ENCODE data around the gene CSNK1G1.
A peak's percentile ranks its signal among the peaks of the same experiment; 100 is the strongest.

Gene CSNK1G1

DNA sequence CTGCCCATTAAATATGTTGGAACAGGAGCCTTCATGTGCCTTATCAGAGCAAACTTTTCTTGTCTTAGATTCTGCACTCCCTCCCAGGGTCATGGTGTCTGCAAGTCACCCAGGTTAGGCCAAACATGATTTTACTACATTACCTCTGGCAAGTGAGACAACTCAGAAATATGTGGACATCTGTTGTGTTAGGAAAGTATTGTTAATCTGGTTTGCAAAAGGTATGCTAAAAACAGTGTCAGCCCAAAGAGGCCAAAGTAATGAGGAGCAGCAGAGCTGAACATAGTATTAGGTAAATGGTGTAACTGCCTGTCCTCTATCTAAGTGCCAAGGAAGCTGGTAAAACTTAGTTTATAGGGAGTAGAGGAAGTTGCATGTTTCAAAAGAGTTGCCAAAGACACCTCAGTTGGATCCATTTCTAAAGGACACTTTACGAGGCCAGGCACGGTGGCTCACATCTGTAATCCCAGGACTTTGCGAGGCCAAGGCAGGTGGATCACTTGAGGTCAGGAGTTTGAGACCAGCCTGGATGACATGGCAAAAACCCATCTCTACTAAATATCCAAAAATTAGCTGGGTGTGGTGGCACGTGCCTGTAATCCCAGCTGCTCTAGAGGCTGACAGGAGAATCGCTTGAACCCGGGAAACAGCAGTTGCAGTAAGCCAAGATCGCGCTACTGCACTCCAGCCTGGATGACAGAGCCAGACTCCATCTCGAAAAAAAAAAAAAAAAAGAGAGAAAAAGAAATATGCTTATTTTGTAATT lies 170.6 kb downstream of the CSNK1G1 start:
- DNase-seq = no peak

DNA sequence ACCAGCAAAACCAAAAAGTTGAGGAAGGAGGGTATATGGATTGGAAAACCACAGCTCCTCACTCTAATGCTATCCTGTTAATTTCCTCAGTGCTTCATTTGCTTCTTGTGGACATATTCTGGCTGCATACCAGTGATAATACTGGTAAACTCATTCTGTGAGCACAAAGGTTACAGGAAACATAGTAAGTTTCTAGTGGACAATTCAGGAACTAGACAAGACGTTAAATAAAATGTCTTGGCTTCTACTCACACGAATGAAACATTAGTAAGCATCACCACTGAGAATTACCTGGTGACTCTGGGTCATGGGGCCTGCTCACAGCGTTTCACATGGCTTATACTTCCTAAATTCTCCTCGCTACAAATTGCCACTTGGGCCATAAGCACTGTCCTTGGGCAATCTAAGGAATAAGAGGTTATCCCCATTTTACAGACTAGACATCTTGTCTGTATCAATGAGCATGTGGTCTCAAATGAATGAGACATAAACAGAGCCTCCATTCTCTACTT lies 173.1 kb downstream of the CSNK1G1 start:
- DNase-seq = no peak

DNA sequence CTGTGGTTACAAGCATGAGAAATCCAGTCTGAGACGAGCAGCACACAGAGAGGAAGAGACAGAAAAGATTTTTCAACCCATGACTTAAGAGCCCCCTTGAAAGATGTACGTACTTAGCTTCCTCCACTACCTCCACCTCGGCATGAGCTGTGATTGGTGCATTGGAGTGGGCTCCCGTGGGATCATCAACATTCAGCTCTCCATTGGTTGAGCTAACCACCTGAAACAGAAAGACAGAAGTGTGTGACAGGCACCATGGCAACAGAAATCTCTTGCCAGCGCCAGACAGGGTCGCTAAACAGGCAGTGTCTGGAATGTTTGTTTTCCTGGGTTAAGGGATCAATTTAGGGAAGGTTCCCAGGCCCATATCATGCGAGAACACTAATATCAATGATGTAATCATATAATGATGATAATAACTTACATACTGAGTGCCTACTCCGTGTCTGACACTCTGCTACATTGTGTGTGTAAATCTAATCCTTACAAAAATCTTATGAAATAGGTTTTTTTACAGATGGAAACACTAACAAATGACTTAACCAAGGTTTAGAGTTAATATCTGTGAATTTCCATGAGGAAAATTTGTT lies 175.6 kb downstream of the CSNK1G1 start:
- DNase-seq = no peak

DNA sequence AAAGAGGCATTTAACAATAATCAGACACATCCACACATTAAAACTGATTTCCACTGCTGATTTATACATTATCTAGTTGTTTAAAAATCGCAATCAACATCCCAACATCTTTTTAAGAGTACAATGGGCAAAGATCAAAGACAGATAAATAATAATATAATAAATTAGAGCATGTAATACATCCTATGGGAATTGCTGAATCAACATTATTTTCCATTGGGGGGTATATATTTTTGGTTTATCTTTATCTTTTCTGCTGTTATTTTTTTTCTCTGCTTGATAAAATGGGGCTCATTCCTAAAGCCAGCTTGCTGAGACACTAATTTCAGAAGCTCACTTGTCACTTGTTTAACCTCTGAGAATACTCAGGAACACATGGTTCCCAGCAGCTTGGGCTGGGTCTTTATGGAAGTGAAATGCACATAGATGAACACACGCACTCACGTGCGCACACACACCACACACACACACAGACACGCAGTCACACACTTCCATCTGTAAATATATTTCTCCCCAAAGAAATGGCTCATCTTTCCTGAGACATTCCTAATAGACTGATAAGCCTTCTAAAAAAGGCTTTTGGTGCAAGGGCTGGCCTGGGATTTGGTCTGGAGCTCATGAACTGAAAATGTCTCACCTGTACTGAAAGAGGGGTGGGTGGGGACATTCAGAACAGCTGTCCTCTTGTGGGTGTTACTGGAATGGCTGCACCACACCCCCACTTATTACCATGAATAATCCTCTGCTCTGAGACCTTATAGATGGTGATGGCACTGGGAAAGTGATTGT lies 189.7 kb downstream of the CSNK1G1 start:
- no peak for DNase-seq

DNA sequence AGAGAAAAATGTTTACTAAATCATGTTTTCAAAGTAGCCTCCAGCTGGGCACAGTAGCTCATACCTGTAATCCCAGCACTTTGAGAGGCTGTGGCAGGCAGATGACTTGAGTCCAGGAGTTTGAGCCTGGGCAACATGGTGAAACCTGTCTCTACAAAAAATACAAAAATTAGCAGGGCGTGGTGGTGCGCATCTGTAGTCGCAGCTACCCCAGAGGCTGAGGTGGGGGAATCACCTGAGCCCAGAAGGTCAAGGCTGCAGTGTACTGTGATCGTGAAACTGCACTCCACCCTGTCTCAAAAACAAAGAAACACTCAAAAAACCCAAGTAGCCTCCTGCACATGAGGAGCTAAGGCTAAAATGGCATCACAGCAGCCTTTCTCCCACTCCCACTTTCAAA lies 191.5 kb downstream of the CSNK1G1 start:
- no peak for DNase-seq

DNA sequence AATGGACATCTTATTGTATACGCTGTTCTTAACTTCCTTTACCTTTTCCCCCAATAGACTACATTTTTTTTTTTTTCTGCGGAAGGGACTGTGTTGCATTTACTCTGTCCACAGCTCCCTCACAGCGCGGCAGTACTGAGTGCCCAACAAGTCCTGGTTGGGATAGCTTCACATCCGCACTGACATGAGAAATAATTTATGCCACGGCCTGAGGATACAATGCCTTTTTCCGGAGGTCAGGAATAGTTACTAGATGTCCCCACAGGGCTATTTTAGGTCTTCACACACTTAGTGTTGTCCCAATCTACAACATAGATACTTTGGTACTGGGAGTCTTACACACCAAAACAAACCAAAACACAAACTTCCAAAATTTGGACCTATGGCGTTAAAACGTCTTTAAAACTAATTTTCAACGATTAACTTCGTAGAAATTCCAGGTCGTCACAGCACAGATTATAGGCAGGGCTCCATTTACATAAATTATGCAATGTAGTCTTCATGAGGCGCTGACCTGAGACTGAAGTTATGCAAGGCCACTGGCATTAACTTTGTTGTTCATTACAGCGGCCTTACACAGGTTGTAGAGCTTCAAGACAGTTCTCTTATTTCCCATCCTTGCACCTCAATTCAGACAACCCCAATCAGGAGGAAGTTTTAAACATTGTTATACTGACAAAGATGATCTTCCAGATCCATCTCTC lies 192.2 kb downstream of the CSNK1G1 start:
- DNase-seq = peak; percentile 69

DNA sequence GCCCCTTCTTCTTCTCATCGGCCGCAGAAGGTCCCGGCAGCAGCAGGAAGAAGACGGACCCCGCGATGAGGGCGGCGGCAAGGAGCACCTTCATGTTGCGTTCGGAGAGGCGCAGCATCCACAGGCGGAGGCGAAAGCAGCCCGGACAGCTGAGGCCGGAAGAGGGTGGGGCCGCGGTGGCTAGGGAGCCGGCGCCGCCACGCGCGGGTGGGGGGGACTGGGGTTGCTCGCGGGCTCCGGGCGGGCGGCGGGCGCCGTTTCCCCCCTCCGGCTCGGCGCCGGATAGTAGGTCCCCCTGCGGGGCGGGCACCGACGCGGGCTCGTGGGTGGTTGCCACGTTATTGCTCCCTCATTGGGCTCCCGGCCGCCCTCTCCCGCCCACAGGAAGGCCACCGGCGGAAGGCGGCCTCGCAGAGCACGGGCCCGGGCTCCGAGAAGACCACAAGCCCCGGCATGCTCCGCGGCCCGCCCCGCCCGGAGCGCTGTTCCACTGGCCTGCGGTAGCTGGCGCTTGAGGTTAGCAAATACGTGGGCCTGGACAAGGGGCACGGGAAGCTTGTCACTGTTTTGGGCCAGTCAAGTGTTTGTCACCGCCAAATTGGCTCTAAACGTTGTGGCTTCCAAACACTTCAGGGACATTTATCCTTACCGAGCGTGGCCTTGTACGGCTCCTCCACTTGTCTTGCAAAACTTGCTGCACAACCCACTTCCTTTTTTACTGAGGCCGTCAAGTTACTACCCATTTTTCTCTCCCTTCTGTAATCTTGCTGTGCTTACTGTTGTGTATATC lies 192.9 kb downstream of the CSNK1G1 start, which contains the start of gene PPIB:
PPIB (minus strand) TSS at position 154 of the 790 bp plus-strand sequence; CDS start at position 118, 36 bp downstream.
- peak; percentile 99 for DNase-seq

DNA sequence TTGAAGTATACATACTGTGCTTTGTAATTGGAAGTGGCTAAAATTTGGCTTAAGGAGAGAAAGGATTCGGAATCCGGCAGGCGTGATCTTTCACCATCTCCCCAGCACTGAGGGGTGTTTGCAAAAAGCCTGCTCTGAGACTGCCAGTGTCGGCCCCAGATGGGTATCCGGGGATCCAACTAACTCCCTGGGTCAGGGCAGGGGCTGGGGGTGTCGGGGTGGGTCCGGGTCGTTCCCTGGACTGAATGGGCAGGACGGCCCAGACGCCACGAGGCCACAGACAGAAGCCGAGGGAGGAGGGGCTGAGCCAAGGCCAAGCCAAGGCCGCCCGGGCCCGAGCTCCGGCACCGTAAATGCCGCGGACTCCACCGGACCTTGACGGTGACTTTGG lies 193.5 kb downstream of the CSNK1G1 start:
- no peak for DNase-seq

DNA sequence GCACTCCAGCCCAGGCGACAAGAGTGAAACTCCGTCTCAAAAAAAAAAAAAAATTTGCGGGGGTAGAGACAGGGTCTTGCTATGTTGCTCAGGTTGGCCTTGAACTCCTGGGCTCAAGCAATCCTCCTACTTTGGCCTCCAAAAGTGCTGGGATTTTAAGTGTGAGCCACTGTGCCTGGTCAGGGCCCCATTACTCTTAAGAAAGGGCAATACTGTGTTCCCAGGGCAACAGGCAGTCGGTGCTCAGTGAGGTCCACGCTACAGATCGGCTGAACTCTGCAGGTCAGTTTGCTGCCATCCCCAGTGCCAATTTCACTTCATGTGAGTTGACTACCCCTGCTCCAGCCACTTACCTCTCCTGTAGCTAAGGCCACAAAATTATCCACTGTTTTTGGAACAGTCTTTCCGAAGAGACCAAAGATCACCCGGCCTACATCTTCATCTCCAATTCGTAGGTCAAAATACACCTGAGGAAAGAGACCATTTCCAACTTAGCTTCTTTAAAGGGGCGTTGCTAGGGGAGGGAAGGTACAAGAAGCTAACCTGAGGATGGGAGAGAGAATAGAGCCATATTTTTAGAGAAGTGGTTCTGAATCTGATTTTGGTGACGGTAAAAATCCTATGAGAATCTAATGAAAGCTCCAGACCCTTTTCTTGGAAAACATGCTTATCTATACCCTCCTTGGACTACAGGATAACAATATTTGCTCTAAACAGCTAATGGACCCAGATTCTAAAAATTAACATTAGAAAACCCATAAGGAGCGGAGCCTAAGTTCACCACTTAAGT lies 194.1 kb downstream of the CSNK1G1 start:
- no peak for DNase-seq

DNA sequence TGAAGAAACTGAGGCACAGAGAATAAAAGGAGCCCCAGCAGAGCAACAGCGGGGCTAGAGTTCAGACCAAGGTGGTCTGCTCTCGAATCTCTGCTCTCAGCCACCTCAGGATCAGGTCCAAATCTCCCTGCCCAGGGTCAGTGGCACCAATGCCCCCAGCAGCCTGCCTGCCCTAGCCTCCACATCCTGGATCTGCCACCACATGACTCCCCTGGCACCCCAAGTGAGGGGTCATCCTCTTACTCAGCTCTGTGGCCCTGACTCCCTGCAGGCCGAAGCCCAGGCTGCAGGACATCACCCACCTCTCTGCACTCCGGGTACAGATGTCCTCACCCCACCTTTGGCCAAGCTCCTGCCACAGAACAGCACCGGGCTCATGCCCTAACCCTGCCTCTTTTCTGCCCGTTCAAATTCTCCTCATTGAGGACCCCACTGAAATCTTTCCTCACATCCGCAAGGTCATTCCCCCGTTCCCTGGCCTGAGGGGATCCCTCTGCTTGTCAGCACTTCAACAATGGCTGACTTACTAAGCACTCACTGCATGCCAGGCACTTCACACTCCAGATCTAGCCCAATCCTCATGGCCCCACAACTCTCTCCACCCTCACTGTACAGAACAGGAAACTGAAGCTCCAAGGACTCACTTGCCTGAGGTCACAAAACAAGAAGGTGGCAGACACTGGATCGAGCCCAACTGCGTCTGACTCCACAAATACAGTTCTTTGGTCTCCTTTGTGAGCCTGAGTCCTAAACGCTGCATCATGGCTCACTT lies 197.4 kb downstream of the CSNK1G1 start:
- no peak for DNase-seq

DNA sequence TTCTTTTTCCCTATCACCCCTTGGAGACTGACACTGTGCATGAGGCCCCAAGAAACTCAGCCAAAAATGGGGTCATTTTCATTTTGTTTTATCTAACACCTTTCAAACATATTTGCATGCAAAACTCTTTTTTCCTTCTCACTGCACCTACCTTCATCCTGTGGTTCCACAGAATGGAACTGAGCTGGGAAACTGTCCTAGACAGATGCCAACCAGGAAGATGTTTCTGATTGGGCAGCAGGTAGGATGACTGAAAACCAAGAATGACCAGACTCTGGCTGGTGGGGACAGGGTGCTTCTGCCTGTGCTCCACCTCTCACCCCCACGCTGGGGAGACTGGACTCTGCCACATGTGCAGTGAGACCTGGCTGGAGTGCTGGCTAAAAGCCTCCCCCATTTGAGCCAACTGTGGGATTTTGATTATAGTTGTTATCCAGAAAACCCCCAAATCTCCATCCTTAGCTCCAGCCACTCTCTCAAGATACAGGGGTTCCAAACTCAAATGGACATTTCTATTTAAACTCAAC lies 198.3 kb downstream of the CSNK1G1 start:
- no peak for DNase-seq

DNA sequence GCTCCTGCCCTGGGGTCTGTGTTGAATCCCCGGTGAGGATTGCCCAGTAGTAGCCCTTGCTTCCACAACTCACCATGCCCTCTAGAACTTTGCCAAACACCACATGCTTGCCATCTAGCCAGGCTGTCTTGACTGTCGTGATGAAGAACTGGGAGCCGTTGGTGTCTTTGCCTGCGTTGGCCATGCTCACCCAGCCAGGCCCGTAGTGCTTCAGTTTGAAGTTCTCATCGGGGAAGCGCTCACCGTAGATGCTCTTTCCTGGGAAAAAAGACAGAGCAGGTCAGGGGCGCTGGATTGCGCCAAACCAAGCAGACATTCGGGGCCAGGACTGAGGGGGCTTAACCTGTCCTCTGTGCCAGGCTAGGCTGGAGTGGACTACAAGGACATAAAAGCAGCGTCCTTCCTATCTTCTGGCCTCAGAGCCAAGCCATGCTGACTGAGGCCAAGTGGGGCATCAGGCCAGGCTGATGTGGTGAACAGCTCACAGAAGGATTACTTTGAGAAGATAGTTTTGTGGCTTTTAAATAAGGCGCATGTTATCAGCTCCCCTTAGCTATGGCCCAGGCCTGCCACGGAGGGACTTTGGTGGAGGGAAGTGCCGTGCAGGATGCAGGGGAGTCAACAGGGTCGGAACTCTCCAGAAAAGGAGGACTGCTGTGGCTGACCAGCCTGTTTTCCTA lies 199.2 kb downstream of the CSNK1G1 start:
- DNase-seq = no peak

DNA sequence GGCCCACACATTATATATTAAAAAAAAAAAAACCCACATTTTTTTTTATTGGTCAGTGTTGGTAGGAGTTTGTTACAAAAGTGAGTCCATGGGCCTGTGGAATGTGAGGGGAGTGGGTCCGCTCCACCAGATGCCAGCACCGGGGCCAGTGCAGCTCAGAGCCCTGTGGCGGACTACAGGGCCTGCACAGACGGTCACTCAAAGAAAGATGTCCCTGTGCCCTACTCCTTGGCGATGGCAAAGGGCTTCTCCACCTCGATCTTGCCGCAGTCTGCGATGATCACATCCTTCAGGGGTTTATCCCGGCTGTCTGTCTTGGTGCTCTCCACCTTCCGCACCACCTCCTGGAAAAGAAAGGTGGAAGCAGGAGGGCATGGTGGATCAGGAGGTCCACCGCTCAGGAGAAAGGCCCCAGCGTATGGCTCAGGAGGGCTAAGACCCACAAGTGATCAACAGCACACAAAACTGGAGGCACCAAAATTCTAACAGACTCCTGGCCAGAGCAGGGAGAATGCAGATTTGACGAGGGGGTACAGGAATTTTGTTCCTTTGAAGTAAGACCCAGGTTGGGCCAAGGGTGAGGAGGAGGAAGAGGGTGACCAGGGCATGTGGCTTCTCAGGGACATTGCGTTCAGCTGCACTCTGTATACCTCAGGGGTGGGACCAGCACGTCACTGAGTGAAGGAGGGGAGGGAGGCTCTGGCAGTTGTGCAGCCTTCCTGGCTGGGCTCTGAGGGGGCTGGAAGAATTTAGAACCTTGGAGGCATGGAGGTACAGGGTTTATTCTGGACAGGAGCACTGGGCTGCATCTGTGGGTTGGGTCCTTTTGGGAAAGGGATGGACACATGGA lies 199.9 kb downstream of the CSNK1G1 start:
- DNase-seq = no peak

DNA sequence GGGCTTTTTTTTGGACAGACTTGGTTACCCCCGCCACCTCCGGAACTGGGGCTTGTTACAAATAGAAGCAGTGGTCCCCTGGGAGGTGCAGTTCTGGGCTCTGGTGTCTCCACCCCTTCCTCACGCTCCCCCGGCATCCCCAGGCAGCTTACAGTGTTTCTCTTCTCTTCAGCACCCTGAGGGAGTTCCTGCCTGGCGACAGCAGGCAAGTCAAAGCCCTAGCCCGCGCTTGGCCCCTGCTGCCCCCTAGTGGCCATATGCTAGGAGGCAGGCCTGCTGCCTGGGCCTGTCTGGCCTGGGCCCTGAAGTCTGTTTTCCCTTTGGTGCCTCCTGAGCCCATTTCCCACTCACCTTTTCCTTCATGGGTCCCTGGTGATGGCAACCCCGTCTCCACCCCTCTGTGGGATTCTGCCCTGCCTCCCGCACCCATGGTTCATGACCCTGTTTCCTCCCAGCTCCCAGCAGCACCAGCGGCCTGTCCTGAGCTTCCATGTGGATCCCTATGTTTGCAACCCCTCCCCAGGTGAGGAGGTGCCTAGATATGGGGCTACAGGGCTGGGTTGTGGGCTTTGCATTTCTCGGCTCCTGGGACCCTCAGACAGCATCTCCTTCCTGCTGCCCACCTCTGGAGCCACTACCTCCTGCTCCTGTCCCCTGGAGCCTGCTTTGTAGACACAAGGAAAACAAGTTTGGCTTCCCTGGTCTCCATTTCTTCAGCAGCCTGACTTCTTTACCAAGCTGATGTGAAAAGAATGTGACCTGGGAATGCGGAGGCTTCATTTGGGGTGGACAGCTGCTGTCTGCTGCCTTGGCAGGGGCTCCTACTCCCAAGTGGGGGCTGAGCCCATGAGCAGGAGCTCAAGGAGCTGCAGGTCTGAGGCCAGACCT lies 202.2 kb downstream of the CSNK1G1 start:
- DNase-seq = peak; percentile 94

DNA sequence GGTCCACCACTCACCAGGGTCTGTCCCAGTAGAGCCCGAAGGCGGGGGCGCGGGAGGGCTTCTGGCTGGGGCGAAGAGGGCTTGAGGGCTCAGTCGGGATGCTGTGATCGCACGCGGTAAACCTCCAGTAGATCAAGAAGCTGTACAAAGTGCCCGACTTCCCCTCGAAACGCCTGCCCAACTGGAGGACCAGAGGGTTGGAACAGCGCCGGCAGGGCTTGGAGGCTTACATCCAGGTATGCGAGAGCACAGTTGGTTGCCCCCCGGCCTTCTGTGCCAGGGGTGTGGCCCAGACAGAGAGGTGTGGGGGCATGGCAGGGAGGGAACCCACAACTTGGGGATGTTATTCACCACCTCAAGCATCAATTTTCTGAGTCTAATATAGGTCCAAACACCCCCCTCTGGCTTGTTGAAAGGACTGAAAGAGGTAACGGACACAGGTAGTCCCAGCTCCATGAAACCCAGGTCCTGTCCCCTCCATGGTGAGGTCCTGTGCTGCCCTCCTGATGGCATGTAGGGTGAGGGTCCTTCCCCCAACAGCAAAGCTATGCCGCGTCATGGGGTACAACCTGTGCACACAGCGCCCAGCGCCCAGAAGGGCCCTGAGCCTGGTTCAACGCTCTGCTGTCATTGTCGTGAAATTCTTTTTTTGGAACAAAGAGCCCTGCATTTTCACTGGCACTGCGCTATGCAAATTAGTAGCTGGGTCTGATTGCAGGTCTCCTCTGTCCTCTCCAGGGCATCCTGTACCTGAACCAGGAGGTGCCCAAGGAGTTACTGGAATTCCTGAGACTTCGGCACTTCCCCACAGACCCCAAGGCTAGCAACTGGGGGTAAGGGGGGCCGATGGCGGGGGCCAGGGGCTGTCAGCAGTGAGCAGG lies 203.2 kb downstream of the CSNK1G1 start:
- DNase-seq = no peak

DNA sequence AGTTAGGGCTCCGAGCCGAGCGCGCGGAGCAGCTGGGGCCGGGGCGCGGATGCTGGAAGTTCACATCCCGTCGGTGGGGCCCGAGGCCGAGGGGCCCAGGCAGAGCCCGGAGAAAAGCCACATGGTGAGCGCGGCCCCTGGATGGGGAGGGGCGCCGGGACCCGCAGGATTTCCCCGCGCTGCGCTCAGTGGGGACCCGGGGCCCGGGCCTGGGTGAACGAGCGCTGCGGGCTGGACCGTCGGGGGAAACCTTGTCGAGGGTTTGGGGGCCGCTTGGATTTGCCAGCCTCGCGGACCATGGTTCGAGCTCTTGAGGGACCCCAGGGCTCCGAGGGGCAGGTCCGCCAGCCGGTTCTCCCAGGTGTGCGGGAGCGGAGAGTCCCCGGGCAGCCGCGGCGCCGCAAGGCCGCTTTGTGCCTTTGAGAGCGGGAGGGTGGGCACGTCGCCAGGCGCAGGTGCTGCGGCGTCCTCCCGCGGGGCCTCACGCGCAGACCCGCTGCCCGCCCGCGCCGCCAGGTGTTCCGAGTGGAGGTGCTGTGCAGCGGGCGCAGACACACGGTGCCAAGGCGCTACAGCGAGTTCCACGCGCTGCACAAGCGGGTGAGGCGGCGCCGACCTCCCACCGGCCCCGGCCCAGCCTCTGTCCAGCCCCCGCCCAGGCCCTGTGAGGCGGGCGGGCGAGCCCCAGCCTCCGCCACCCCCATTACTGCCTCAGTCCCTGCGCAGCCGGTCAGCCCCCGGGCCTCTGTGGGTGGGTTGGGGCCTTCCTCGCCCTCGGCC lies 204.1 kb downstream of the CSNK1G1 start, which contains the start of gene SNX22:
SNX22 (plus strand) TSS at position 5 of the 780 bp plus-strand sequence; CDS start at position 50, 45 bp downstream.
- DNase-seq = no peak

Data from midbrain (tissue), 1 donor.